SKM-1 treated with dmso at 0.1 percent for 144 hours (cell line): ENCODE measurements around the gene MARVELD1.

Experiments used
- DNase-seq: peaks from one replicate; lab custom pipeline; 2025; ENCODE audit not compliant: unreplicated experiment; lab: John Stamatoyannopoulos, UW

The MARVELD1 gene

DNA sequence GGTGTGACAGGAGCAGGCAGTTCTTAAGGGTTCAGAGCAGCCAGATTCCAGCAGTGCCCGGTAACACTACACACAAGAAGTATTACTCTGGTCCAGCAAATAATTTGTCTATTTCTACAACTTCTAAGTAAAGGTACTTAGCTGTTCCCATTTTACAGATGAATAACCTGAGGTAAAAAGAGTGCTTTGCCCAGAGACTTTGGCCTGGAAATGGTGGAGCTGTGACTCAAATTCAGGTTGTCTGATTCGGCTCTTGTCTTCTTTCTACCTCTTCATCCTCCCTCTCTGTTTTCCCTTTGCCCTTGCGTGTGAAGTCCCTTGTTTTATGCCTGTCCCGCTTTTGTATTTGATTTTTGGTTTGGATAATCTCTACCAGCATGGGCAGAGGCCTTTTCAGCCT lies 41.2 kb downstream of the MARVELD1 start:
- DNase-seq: no peak

DNA sequence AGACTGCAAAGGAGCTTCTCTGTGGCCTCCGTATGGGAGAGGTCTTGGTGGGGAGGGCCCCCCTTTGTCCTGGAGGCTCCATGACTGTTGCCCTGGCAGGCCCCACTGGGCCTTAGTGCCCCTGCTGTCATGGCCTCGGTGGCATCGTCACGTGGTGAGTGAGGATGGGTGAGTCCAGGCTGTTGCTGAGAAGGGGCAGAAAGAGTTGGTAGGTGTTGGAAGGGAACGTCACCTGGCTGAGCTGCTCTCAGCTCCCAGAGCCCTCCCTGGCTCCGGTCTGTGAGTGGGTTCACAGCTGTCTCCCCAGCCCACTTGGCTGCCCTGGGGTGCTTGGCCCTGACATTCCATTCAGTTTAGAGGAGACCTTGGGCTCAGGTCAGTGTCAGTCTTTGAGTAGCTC lies 42.2 kb downstream of the MARVELD1 start:
- DNase-seq: no peak

DNA sequence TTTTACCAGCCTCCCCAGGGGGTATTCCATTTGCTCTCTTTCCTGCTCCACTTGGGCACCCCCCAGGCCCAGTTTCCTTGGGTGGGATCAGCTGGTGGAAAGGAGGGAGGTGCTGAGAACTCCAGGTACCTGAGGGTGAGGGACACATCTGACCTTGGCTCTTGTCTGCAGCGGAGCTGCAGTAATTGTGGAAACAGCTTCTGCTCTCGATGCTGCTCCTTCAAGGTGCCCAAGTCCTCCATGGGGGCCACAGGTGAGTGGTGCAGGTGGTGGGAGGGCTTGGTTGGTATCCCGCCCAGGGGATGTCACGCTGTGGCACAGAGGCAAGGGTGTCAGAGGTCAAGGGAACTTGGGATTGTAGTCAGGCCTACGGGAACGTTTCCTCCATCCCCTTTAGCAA lies 43.9 kb downstream of the MARVELD1 start:
- no peak for DNase-seq

GRCh38 chr10:97759158-97759887 lies 45.8 kb downstream of the MARVELD1 start:
- DNase-seq: peak; percentile 24

- no peak for DNase-seq
These were observed 46.4 kb downstream of the MARVELD1 start for GRCh38 chr10:97759946-97760345.

DNA sequence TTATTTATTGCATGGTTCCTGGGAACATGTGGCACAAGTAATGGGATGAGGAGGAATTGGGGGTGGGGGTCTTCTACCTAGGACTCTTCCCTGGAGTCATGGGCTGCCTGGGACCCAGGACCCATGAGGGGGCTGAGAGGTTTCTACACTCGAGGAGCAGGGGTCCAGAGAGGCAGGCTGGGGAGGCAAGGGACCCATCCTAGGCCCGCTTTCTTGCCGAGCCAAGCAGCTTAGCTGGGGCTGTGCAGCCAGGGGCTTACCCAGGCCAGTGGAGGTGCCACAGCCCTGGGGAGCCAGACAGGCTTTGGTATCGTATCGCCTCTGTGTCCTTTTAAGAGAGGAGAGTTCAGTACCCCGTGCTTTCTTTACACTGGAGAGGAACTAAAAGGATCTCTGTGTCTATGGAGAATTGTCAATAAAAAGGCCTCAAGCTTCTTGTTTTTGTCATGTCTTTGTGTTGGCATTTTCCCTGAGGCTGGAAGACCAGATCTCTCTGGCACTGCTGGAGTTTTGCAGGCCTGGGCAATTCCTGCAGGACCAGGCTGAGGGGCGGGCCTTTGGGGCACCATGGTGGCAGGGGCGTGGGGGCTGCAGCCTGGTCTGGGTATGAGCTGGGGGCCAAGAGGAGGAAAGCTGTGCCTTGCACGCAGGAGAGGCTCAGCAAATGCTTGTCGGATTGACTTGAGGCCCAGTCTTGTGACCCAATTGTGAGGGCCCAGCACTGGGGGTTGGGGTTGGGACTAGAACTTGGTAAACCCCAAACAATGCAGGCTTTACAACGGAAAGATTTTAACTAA lies 47.1 kb downstream of the MARVELD1 start:
- DNase-seq: no peak

DNA sequence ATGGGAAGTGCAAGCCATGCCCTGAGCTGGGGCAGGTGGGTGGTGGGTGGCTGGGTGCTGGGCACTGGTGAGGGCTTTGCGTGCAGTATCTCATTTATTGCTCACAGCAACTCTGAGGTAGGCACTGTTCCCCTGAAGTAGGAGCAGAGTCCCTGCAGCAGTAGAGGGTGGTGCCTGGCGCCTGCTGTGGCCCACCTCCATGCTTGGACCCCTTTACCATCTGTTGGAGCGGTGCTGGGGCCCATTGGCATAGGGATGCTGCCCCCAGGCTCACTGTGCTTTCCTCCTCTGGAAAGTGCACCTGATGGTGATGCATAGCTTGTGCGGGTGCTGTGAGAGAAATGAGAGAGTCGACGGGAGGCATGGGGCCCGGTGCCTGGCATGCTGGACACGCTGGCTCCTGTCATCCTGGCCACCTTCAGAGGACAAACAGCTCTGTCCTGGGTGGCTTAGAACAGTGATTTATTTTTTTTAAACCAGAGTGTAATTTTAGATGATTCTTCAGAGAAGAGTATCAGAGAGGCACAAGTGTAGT lies 47.9 kb downstream of the MARVELD1 start:
- DNase-seq: no peak

- no peak for DNase-seq
These were observed 48.5 kb downstream of the MARVELD1 start for GRCh38 chr10:97762056-97762455.

DNA sequence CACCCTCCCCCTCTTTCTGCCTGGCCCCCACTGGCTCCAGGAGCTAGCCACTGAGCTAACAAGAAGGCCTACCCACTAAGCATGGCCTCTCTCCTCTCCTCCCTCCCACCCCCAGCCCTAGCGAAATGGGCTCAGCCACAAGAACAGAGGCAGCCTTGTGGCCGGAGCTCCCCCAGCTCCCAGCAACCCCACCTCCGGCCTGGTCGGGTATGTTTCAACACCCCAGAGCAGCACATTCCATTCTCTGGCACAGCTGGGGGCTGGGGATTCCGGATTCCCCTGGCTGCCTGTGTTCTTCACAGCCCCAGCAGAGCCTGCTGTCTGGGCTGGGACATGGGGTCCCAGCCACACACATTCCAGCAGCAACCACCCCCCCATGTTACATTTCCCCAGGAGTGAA lies 49.3 kb downstream of the MARVELD1 start:
- no peak for DNase-seq

DNA sequence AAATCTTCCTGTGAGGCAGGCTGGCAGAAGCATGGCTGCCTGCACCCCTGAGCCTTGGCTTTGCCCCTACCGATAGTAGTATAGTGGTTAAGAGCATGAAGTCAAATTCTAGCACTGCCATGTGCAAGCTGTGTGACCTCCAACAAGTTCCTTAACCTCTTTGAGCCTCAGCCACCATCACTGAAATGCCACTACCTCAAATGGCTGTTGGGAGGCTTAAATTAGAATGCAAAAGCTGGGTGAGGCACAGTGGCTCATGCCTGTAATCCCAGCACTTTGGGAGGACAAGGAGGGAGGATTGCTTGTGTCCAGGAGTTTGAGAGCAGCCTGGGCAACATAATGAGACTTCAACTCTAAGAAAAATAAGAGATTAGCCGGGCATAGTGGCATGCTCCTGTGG lies 49.9 kb downstream of the MARVELD1 start:
- no peak for DNase-seq

DNA sequence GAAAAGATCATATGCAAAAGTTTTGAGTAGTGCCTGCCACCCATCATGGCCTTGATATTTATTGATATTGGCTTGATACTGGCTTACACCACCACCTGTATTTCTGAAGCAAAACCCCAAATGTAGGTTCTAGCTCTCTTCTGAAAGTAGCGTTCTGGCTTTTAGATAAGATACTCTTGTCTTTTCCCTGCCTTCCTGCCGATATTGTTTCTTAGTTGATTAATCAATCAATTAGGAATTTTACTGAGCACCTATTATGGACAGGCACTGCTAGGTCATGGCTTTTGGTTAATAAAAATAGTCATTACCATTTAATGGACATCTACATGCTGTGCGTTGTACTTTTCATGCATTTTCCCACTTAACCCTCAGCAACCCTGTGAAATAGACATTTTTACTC lies 50.4 kb downstream of the MARVELD1 start:
- no peak for DNase-seq

DNA sequence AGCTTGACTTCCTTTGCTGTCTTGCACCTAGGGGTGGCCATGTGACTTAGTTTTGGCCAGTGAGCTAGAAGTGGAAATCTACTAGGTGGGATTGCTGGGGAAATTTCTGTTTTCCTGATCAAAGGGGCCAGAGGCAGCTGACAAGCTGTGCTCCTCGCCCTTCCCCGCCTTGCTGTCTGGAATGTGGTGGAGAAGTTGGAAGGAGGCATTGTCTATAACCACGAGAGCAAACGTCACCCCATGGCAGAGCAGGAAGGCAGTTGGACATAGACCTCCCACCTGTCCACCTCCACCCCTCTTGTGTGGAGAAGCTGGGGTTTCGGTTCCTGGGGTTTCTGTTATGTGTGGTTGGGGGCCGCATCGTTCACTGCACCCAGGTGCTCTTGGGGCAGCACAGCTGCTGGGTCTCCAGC lies 51.0 kb downstream of the MARVELD1 start:
- no peak for DNase-seq

DNA sequence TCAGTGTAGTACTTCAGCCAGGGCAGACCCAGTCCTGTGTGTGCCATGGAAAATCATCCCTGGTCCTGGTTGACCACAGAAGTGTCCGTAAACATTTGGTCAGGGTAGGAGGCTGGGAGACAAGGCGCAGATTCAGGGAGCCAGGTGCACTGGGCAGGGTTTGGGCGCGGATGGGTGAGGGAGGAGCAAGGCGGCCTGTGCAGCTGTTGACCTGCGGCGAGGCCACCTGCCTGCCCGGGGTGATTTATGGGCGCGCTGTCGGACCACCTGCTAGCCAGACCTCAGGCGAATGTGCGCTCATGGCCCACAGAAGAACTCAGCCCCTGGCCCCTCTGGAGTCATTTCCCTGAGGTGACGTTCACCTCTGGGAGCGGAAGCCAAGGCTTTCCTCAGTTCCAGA lies 51.7 kb downstream of the MARVELD1 start:
- no peak for DNase-seq

DNA sequence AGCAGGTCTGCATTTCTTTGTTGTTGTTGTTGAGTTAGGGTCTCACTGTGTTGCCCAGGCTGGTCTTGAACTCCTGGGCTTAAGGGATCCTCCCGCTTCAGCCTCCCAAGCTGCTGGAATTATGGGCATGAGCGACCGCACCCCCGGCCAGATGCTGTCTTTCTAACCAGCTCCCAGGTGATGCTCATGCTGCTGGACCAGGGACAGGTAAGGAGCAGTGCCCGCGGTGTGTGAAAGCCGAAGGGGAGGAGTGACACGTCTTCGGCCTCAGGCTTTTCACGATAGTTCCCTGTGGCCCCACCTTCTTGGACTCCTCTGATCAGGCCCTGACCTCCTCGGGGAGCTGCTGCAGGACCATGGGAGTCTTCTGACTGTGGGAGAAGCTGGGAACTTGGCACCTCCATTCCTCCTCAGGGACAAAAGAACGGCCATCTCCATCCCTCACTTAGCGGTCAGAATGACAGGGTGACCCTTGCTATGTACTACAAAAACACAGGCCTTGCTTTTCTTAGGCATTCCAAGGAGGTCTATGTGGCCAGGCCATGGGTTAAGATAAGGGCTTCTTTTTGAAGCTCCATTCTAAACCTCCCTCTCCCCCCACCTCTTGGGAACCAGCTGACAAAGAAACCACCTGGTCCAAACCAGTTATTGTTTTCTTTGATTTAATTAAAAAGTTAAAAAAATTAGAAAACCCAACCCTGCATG lies 52.7 kb downstream of the MARVELD1 start:
- no peak for DNase-seq

DNA sequence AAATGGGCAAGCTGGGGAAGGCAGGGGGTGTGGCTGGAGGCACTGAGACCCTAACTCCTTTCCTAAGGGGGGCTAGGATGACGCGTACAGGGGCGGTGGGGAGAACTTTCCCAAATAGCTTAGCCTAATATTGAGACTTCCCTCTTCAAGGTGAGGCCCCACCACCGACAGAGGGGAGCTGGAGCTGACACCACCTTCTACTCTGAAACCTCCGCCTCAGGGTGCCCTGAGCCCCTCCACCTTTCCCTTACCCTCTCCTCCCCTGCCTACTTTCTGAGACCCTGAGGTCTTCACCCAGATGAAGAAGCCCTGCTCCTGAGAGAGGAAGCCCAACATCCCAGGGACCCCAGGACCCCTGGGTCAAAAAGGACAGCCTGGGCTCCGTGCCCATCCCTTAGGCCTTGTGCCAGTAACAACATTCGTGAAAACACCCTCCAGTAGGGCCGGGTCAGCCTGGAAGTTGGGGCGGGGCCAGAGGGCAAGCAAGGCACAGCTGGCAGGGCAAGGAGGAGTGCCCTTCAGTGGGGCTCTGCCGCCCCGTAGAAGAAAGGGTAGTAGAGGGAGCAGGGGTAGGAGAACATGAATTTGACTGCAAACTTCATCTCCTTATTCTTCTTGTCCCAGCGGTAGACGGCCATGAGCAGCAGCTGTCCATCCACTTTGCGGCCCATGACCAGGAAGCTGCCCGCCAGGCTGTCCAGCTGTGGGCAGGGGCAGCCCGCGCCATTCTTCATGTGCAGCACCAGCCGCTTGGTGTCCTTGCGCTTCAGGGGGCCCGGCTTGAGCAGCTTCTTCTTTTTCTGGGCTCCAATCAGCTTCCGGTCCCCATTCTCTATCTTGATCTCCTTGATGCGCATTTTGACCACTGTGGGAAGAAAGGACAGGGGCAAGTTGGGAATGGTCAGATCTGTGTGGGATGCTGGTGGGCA lies 53.7 kb downstream of the MARVELD1 start:
- no peak for DNase-seq
